GM13977 (cell line): ENCODE results near the gene KHSRP.
"Not testable (repeated sequence)": the region's sequence is repeated elsewhere in the genome, so short reads cannot be mapped to it uniquely, and the experiment has no call there.

Experiments
- DNase-seq: peaks from one replicate; pipeline ENCODE4 v3.0.0; 2012; ENCODE audit warnings: low spot score
- in situ Hi-C: fragments of 300-500 bp; cut with MboI; formaldehyde crosslinking; loops from one replicate; pipeline ENCODE4 v1.12.0; 2022; ENCODE audit warnings: low sequenced_read_pairs, low pct_unique_long_range_greater_than_20kb, mixed read lengths, inconsistent platforms; ENCODE audit not compliant: unreplicated experiment
- TF ChIP-seq, protein P1 (sequence below): IDR thresholded peaks from 2 replicates; pipeline ENCODE4 v1.5.1; 2012; ENCODE audit warnings: mild to moderate bottlenecking, control low read depth; ENCODE audit not compliant: insufficient read depth; ENCODE audit errors: extremely low read depth, missing control alignments

The KHSRP gene

DNA sequence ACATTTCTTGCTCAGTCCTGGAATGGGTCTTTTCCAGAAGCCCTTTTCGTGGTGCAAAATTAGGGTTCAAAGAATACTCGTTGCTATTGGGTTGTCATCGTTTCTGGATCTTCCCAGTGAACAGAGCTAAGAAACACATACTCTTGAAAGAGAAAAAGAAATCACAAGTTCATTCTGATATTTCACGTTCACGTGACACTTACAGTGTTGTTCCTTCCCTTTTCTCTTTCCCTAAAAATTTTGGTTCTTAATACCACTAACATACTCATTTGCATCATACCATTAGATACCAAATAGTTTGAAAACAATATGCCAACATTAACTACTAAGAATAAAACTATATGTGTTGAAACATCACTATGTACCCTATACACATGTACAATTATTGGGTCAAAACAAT lies 18.2 kb downstream of the KHSRP start:
- TF ChIP-seq, protein P1, sequence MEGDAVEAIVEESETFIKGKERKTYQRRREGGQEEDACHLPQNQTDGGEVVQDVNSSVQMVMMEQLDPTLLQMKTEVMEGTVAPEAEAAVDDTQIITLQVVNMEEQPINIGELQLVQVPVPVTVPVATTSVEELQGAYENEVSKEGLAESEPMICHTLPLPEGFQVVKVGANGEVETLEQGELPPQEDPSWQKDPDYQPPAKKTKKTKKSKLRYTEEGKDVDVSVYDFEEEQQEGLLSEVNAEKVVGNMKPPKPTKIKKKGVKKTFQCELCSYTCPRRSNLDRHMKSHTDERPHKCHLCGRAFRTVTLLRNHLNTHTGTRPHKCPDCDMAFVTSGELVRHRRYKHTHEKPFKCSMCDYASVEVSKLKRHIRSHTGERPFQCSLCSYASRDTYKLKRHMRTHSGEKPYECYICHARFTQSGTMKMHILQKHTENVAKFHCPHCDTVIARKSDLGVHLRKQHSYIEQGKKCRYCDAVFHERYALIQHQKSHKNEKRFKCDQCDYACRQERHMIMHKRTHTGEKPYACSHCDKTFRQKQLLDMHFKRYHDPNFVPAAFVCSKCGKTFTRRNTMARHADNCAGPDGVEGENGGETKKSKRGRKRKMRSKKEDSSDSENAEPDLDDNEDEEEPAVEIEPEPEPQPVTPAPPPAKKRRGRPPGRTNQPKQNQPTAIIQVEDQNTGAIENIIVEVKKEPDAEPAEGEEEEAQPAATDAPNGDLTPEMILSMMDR: no peak
- in situ Hi-C loops: no loop called here
- DNase-seq: no peak

GRCh38 chr19:6402837-6403608 lies 21.6 kb downstream of the KHSRP start:
- no peak for DNase-seq
- TF ChIP-seq, protein P1: no peak
- in situ Hi-C loops: no loop called here

- TF ChIP-seq, protein P1: no peak
- DNase-seq: no peak
- in situ Hi-C loops: no loop called here
Observed at GRCh38 chr19:6402058-6402457, 22.6 kb downstream of the KHSRP start.

GRCh38 chr19:6400062-6400944 lies 24.3 kb downstream of the KHSRP start:
- DNase-seq, in situ Hi-C loops: not testable (repeated sequence)

DNA sequence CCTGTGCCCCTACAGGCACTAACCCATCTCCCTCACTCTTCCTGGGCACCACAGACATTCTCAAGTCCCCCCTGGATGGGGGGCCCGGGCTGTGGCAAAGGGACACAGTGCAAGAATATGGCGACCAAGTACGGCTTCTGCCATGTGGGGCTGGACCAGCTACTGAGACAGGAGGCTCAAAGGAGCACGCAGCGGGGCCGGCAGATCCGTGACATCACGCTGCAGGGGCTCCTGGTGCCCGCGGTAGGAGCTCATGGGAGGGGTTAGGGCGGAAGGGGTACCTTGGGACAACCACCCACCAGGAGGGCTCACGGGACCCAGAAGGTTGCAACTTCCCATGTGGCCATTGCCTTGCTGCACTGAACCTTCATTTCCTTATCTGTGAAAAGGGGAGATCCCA lies 28.3 kb downstream of the KHSRP start:
- no peak for DNase-seq
- TF ChIP-seq, protein P1: no peak
- in situ Hi-C loops: no loop called here

DNA sequence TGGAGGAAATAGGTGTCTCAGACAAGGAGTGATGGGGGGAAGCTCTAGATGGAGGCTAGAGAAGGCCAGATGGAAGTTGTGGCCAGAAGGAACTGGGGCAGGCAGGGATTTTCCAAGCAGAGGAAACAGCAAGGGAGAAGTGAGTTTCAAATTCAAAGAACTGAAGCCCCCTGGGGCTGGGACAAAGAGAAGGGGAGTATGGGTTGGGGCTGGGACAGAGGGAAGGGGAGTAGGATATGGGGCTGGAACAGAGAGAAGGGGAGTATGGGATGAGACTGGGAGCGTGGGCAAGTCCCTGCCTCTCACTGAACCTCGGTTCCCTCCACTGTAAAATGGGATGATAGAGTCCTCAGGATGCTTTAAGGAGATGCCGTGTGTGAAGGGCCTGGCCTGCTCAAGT lies 29.8 kb downstream of the KHSRP start:
- in situ Hi-C loops: no loop called here
- no peak for DNase-seq
- TF ChIP-seq, protein P1: no peak

DNA sequence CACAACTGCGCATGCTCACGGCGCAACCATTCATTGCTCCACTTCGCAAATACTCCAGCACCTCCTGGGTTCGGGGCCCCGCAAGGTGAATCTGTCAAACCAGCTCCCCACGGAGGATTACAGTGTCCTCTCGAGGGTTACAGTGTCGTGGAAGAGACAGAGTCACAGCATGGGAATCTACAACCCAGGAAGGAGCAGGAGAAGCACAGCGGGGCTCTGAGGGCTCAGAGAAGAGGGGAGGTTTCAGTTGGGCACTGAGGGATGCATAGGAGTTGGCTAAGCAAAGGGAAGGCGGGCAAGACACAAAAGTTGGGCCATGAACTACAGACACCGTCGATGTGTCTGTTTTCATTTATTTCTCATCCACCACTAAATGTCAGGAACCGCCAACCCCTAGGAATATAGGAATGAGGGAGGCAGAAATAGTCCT lies 30.6 kb downstream of the KHSRP start:
- TF ChIP-seq, protein P1: no peak
- no peak for DNase-seq
- in situ Hi-C loops: no loop called here
